H9 (cell line): ENCODE results near the gene KLHL33. TPM values are rescaled to one million over a fixed set of nuclear protein-coding genes. Genes with fewer than 3 reads are reported as not detected.

Experiments used
- DNase-seq: peaks from one replicate; pipeline ENCODE4 v3.0.0-alpha.2; 2017
- H2AFZ ChIP-seq: one replicate; pipeline ENCODE4 v1.6.1; 2013; ENCODE audit warnings: mild to moderate bottlenecking, low read length, control low read depth, moderate library complexity
- H2AK5ac ChIP-seq: 2 replicates; pipeline ENCODE4 v1.6.1; 2013; ENCODE audit warnings: low read length, control low read depth, mixed read lengths; ENCODE audit not compliant: insufficient read length
- H2BK120ac ChIP-seq: one replicate; pipeline ENCODE4 v1.6.1; 2013; ENCODE audit warnings: low read depth, mild to moderate bottlenecking, low read length, control low read depth, inconsistent platforms; ENCODE audit not compliant: poor library complexity, severe bottlenecking
- H2BK12ac ChIP-seq: 2 replicates; pipeline ENCODE4 v1.6.1; 2013; ENCODE audit warnings: low read length, control low read depth, mixed read lengths, low read depth; ENCODE audit not compliant: insufficient read length
- H2BK15ac ChIP-seq: 2 replicates; pipeline ENCODE4 v1.6.1; 2013; ENCODE audit warnings: low read depth, low read length, control low read depth
- H2BK20ac ChIP-seq: one replicate; pipeline ENCODE4 v1.6.1; 2013; ENCODE audit warnings: low read depth, mild to moderate bottlenecking, low read length, control low read depth, inconsistent platforms; ENCODE audit not compliant: poor library complexity, severe bottlenecking
- H2BK5ac ChIP-seq: 2 replicates; pipeline ENCODE4 v1.6.1; 2013; ENCODE audit warnings: low read length, control low read depth, mixed read lengths; ENCODE audit not compliant: insufficient read length
- H3K14ac ChIP-seq: 2 replicates; pipeline ENCODE4 v1.6.1; 2013; ENCODE audit warnings: low read length, control low read depth; ENCODE audit not compliant: insufficient read depth
- H3K18ac ChIP-seq: 2 replicates; pipeline ENCODE4 v1.6.1; 2013; ENCODE audit warnings: low read depth, mild to moderate bottlenecking, mixed read lengths, low read length, control low read depth; ENCODE audit not compliant: insufficient read length
- H3K23ac ChIP-seq: 2 replicates; pipeline ENCODE4 v1.6.1; 2013; ENCODE audit warnings: low read length, control low read depth, mixed read lengths, low read depth; ENCODE audit not compliant: insufficient read length
- H3K23me2 ChIP-seq: 2 replicates; pipeline ENCODE4 v1.6.1; 2013; ENCODE audit warnings: low read depth, mild to moderate bottlenecking, mixed read lengths, low read length, control low read depth; ENCODE audit not compliant: insufficient read length, poor library complexity, severe bottlenecking
- H3K27ac ChIP-seq: 2 replicates; pipeline ENCODE4 v1.5.1; 2013; ENCODE audit warnings: low read length, control low read depth, mixed read lengths, low read depth; ENCODE audit not compliant: insufficient read length
- H3K27me3 ChIP-seq: 2 replicates; pipeline ENCODE4 v1.6.1; 2013; ENCODE audit warnings: low read length, control low read depth, inconsistent platforms; ENCODE audit not compliant: insufficient read depth
- H3K4ac ChIP-seq: 2 replicates; pipeline ENCODE4 v1.6.1; 2013; ENCODE audit warnings: low read depth, mild to moderate bottlenecking, control low read depth, inconsistent platforms, low read length, moderate library complexity
- H3K4me1 ChIP-seq: 2 replicates; pipeline ENCODE4 v1.6.1; 2013; ENCODE audit warnings: low read length, control low read depth, inconsistent platforms; ENCODE audit not compliant: insufficient read depth
- H3K4me2 ChIP-seq: 2 replicates; pipeline ENCODE4 v1.6.1; 2013; ENCODE audit warnings: low read length, control low read depth, mixed read lengths; ENCODE audit not compliant: insufficient read length, insufficient read depth
- H3K56ac ChIP-seq: 2 replicates; pipeline ENCODE4 v1.6.1; 2013; ENCODE audit warnings: low read depth, mild to moderate bottlenecking, mixed read lengths, low read length, control low read depth; ENCODE audit not compliant: insufficient read length
- H3K79me1 ChIP-seq: 2 replicates; pipeline ENCODE4 v1.6.1; 2013; ENCODE audit warnings: low read depth, mild to moderate bottlenecking, moderate library complexity, low read length, control low read depth, inconsistent platforms; ENCODE audit not compliant: insufficient read depth, poor library complexity, severe bottlenecking
- H3K79me2 ChIP-seq: 2 replicates; pipeline ENCODE4 v1.6.1; 2013; ENCODE audit warnings: low read length, control low read depth, inconsistent platforms; ENCODE audit not compliant: insufficient read depth
- H3K9ac ChIP-seq: 2 replicates; pipeline ENCODE4 v1.6.1; 2013; ENCODE audit warnings: low read length, control low read depth, mixed read lengths; ENCODE audit not compliant: insufficient read length; ENCODE audit errors: extremely low read depth
- H3K9me3 ChIP-seq: one replicate; pipeline ENCODE4 v1.6.1; 2013; ENCODE audit warnings: low read depth, low read length, inconsistent platforms; ENCODE audit not compliant: control insufficient read depth
- H3T11ph ChIP-seq: one replicate; pipeline ENCODE4 v1.6.1; 2013; ENCODE audit warnings: mild to moderate bottlenecking, low read length, control low read depth, inconsistent platforms
- H4K20me1 ChIP-seq: one replicate; pipeline ENCODE4 v1.6.1; 2013; ENCODE audit not compliant: control insufficient read depth, insufficient read length, insufficient read depth
- H4K5ac ChIP-seq: 2 replicates; pipeline ENCODE4 v1.6.1; 2013; ENCODE audit warnings: low read depth, mild to moderate bottlenecking, mixed read lengths, low read length, control low read depth; ENCODE audit not compliant: insufficient read length
- H4K8ac ChIP-seq: replicated peaks from 2 replicates; pipeline ENCODE4 v1.6.1; 2013; ENCODE audit warnings: low read length, control low read depth, mixed read lengths, low read depth; ENCODE audit not compliant: insufficient read length
- H4K91ac ChIP-seq: 2 replicates; pipeline ENCODE4 v1.6.1; 2013; ENCODE audit warnings: low read depth, mild to moderate bottlenecking, moderate library complexity, mixed read lengths, low read length, control low read depth; ENCODE audit not compliant: insufficient read length
- H3K27ac Mint-ChIP-seq, 3 experiments: 2 replicates in 2 of 3; 3 replicates in 1 of 3; pipeline ENCODE4 v1.8.0; 2020 to 2021; ENCODE audit warnings: mixed read lengths in 3 of 3, mild to moderate bottlenecking in 1 of 3, moderate library complexity in 1 of 3
- H3K27me3 Mint-ChIP-seq: 2 replicates; pipeline ENCODE4 v1.8.0; 2021; ENCODE audit warnings: low read depth, mild to moderate bottlenecking, moderate library complexity, mixed read lengths
- H3K36me3 Mint-ChIP-seq, 3 experiments: 2 replicates in 2 of 3; 3 replicates in 1 of 3; pipeline ENCODE4 v1.8.0; 2020 to 2021; ENCODE audit warnings: low read depth in 3 of 3, mixed read lengths in 3 of 3; ENCODE audit not compliant: insufficient read depth in 1 of 3
- H3K4me1 Mint-ChIP-seq, 2 experiments: 2 replicates each; pipeline ENCODE4 v1.8.0; 2020; ENCODE audit warnings: mixed read lengths in 2 of 2
- H3K4me3 Mint-ChIP-seq, 2 experiments: 2 replicates in 1 of 2; 3 replicates in 1 of 2; pipeline ENCODE4 v1.8.0; 2020 to 2021; ENCODE audit warnings: mild to moderate bottlenecking in 2 of 2, mixed read lengths in 2 of 2, moderate library complexity in 1 of 2
- H3K9me3 Mint-ChIP-seq, 2 experiments: 2 replicates in 1 of 2; 3 replicates in 1 of 2; pipeline ENCODE4 v1.8.0; 2020; ENCODE audit warnings: mild to moderate bottlenecking in 2 of 2, mixed read lengths in 2 of 2, moderate library complexity in 1 of 2
- CTCF ChIP-seq: fragments of 200-600 bp; sonication (generic); conservative IDR thresholded peaks from 3 replicates; pipeline ENCODE4 v1.8.0; 2021; ENCODE audit warnings: antibody characterized with exemption, mild to moderate bottlenecking
- WGBS: extraction: QIAGEN DNeasy Blood & Tissue Kit; methylation state at CpG from one replicate; pipeline ENCODE4 v1.1.7; 2013; ENCODE audit warnings: missing lambda C conversion rate, low lambda C conversion rate, mixed read lengths; ENCODE audit not compliant: insufficient read length; ENCODE audit errors: extremely low coverage; 5-methylcytosine and 5-hydroxymethylcytosine counted together
- total RNA-seq: library from RNA; stranded (reverse); gene quantifications from 2 replicates; pipeline ENCODE4 v1.2.1, GENCODE V29; 2021

The KLHL33 gene
- total RNA-seq, 1 experiment from 2014 or later = 0.04 TPM

DNA sequence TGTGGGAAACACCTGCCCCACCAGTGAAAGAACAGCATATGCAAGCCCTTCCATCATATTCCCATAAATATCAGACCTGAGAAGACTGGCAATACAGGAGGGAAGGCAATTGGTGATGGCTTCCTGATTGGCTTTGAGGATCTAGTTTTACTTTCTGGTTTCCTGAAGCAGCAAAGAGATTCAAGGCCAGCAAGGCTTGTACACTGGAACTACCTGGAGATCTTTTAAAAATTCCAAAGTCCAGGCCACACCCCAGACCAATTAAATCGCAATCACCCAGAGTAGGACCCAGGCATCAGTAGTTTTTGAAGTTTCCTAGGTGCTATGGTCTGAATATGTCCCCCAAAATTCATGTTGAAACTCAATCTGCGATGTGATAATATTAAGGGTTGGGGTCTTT, 19.7 kb downstream of the KLHL33 start:
- no peak overlapping the region for H3K4me3 Mint-ChIP-seq
- no peak overlapping the region for H2BK5ac ChIP-seq
- no peak overlapping the region for H3K23ac ChIP-seq
- H3K9ac ChIP-seq = no peak overlapping the region
- no CpG with 5 or more reads among the region's 2 CpGs for WGBS
- H3K36me3 Mint-ChIP-seq = no peaks in the 10 kb centered on the region
- no peak overlapping the region for H3K56ac ChIP-seq
- peaks cover 22 to 25% of the 10 kb centered on the region in 2 experiments for H3K4me1 Mint-ChIP-seq
- no peak overlapping the region for H2AK5ac ChIP-seq
- no peak overlapping the region for H2BK120ac ChIP-seq
- no peak overlapping the region for H3K18ac ChIP-seq
- no peak overlapping the region for H4K91ac ChIP-seq
- no peak for DNase-seq
- H3K4ac ChIP-seq = no peak overlapping the region
- H3K27me3 ChIP-seq = no peaks in the 10 kb centered on the region
- H3K27me3 Mint-ChIP-seq = no peaks in the 10 kb centered on the region
- no peak overlapping the region for H3K27ac Mint-ChIP-seq
- no peaks in the 10 kb centered on the region for H3K9me3 ChIP-seq
- H2BK15ac ChIP-seq = no peak overlapping the region
- H3K14ac ChIP-seq = no peak overlapping the region
- H3T11ph ChIP-seq = no peak overlapping the region
- no peak for TF ChIP-seq CTCF
- no peaks in the 10 kb centered on the region for H4K20me1 ChIP-seq
- no peak overlapping the region for H2BK20ac ChIP-seq
- H3K27ac ChIP-seq = no peak overlapping the region
- no peaks in the 10 kb centered on the region for H3K79me2 ChIP-seq
- no peaks in the 10 kb centered on the region for H3K4me1 ChIP-seq
- no peak overlapping the region for H2AFZ ChIP-seq
- H4K8ac ChIP-seq = no peak overlapping the region
- H3K4me2 ChIP-seq = no peak overlapping the region
- H3K23me2 ChIP-seq = peaks cover 4% of the 10 kb centered on the region
- no peak overlapping the region for H2BK12ac ChIP-seq
- no peaks in the 10 kb centered on the region for H3K9me3 Mint-ChIP-seq
- no peaks in the 10 kb centered on the region for H3K79me1 ChIP-seq
- H4K5ac ChIP-seq = no peak overlapping the region
